ENCODE results near the gene LRRC10B.
"Not testable (repeated sequence)": the region's sequence is repeated elsewhere in the genome, so short reads cannot be mapped to it uniquely, and the experiment has no call there.

LRRC10B gene

GRCh38 chr11:61476371-61476770 is 32.2 kb upstream of the LRRC10B start:
- no peaks in the 10 kb centered on the region for H3K9me2 ChIP-seq (ENCODE audit: low read depth, low read length)
- H4K20me1 ChIP-seq (ENCODE audit: insufficient read depth, low read length) = no peaks in the 10 kb centered on the region

GRCh38 chr11:61477126-61477525 is 31.4 kb upstream of the LRRC10B start:
- TF ChIP-seq EZH2 (IDR thresholded peaks at IDR 0.05; ENCODE audit: borderline replicate concordance, low read length) = no peak
- TF ChIP-seq, protein P1, sequence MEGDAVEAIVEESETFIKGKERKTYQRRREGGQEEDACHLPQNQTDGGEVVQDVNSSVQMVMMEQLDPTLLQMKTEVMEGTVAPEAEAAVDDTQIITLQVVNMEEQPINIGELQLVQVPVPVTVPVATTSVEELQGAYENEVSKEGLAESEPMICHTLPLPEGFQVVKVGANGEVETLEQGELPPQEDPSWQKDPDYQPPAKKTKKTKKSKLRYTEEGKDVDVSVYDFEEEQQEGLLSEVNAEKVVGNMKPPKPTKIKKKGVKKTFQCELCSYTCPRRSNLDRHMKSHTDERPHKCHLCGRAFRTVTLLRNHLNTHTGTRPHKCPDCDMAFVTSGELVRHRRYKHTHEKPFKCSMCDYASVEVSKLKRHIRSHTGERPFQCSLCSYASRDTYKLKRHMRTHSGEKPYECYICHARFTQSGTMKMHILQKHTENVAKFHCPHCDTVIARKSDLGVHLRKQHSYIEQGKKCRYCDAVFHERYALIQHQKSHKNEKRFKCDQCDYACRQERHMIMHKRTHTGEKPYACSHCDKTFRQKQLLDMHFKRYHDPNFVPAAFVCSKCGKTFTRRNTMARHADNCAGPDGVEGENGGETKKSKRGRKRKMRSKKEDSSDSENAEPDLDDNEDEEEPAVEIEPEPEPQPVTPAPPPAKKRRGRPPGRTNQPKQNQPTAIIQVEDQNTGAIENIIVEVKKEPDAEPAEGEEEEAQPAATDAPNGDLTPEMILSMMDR (IDR thresholded peaks at IDR 0.05; ENCODE audit: low read length) = no peak
- no peak overlapping the region for H3K9ac ChIP-seq (ENCODE audit: low read length)

More at GRCh38 chr11:61476371-61476770, 32.2 kb upstream of the LRRC10B start:
- Histone ChIP-seq H3K27ac (ENCODE audit: low read depth, low read length, poor library complexity, severe bottlenecking) (no peak overlapping the region), H3K4me2 (ENCODE audit: low read length) (no peak overlapping the region), H2AFZ (ENCODE audit: low read length) (no peak overlapping the region), H3K36me3 (ENCODE audit: insufficient read depth, low read length) (no peaks in the 10 kb centered on the region; the same call in 1 of the 2 replicates), H3K4me3 (ENCODE audit: low read depth, low read length, poor library complexity, severe bottlenecking) (no peak overlapping the region), H3K9me3 (ENCODE audit: low read length) (no peaks in the 10 kb centered on the region), H3K79me2 (ENCODE audit: insufficient read depth, low read length) (no peaks in the 10 kb centered on the region), H3F3A (ENCODE audit: insufficient read depth, low read length) (no peaks in the 10 kb centered on the region), H3K9ac (ENCODE audit: low read length) (no peak overlapping the region), H3K4me1 (ENCODE audit: insufficient read depth, low read length, severe bottlenecking) (no peaks in the 10 kb centered on the region), H3K27me3 (ENCODE audit: insufficient read depth, low read length) (no peaks in the 10 kb centered on the region)
- TF ChIP-seq, protein P1 (IDR thresholded peaks at IDR 0.05; ENCODE audit: low read length) = no peak

GRCh38 chr11:61477727-61478148 is 30.8 kb upstream of the LRRC10B start:
- no peaks in the 10 kb centered on the region for H3K4me1 ChIP-seq (ENCODE audit: insufficient read depth, low read length, severe bottlenecking)
- no peaks in the 10 kb centered on the region; the same call in 1 of the 2 replicates for H3K36me3 ChIP-seq (ENCODE audit: insufficient read depth, low read length)
- H3K9me2 ChIP-seq (ENCODE audit: low read depth, low read length) = no peaks in the 10 kb centered on the region
- no peak overlapping the region for H3K4me3 ChIP-seq (ENCODE audit: low read depth, low read length, poor library complexity, severe bottlenecking)
- H3K27ac ChIP-seq (ENCODE audit: low read depth, low read length, poor library complexity, severe bottlenecking) = no peak overlapping the region
- H3K27me3 ChIP-seq (ENCODE audit: insufficient read depth, low read length) = no peaks in the 10 kb centered on the region
- no peaks in the 10 kb centered on the region for H3F3A ChIP-seq (ENCODE audit: insufficient read depth, low read length)
- H3K9me3 ChIP-seq (ENCODE audit: low read length) = no peaks in the 10 kb centered on the region
- H2AFZ ChIP-seq (ENCODE audit: low read length) = no peak overlapping the region
- no peak overlapping the region for H3K4me2 ChIP-seq (ENCODE audit: low read length)
- H3K9ac ChIP-seq (ENCODE audit: low read length) = no peak overlapping the region
- no peaks in the 10 kb centered on the region for H4K20me1 ChIP-seq (ENCODE audit: insufficient read depth, low read length)
- no peaks in the 10 kb centered on the region for H3K79me2 ChIP-seq (ENCODE audit: insufficient read depth, low read length)
- TF ChIP-seq EZH2 (IDR thresholded peaks at IDR 0.05; ENCODE audit: borderline replicate concordance, low read length) = no peak
- TF ChIP-seq, protein P1 (IDR thresholded peaks at IDR 0.05; ENCODE audit: low read length) = peak; percentile 93

More at GRCh38 chr11:61477126-61477525, 31.4 kb upstream of the LRRC10B start:
- Histone ChIP-seq H3F3A (ENCODE audit: insufficient read depth, low read length) (no peaks in the 10 kb centered on the region), H3K79me2 (ENCODE audit: insufficient read depth, low read length) (no peaks in the 10 kb centered on the region), H3K27ac (ENCODE audit: low read depth, low read length, poor library complexity, severe bottlenecking) (no peak overlapping the region), H3K36me3 (ENCODE audit: insufficient read depth, low read length) (no peaks in the 10 kb centered on the region; the same call in 1 of the 2 replicates), H3K4me2 (ENCODE audit: low read length) (no peak overlapping the region), H3K4me1 (ENCODE audit: insufficient read depth, low read length, severe bottlenecking) (no peaks in the 10 kb centered on the region), H3K4me3 (ENCODE audit: low read depth, low read length, poor library complexity, severe bottlenecking) (no peak overlapping the region), H3K9me2 (ENCODE audit: low read depth, low read length) (no peaks in the 10 kb centered on the region), H4K20me1 (ENCODE audit: insufficient read depth, low read length) (no peaks in the 10 kb centered on the region), H2AFZ (ENCODE audit: low read length) (no peak overlapping the region), H3K27me3 (ENCODE audit: insufficient read depth, low read length) (no peaks in the 10 kb centered on the region), H3K9me3 (ENCODE audit: low read length) (no peaks in the 10 kb centered on the region)

DNA sequence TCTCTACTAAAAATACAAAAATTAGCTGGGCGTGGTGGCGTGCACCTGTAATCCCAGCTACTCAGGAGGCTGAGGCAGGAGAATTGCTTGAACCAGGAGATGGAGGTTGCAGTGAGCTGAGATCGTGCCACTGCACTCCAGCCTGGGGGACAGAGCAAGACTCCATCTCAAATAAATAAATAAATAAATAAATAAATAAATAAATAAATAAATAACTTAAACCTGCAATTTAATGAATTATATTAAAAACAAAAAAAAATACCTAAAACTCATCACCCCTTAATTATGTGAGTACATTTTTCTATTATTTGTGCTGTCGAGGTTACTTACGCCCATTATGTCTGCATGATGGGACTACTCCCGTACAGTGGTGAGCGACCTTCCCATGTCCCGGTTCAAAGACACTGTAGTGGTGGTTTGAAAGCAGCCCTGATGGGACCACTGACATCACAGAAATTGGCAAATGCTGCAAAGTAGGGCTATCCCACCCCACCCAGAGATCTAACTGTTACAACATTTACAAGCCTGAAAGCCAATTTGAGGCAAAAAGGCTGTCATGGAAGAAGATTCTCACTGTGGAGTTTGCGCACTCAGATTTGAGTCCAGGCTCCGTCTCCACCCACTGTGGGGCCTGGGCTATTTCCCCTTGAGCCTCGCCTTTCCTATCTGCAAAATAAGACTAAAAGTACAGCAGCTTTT is 29.0 kb upstream of the LRRC10B start:
- H3K27ac ChIP-seq (ENCODE audit: low read depth, low read length, poor library complexity, severe bottlenecking); H3K4me2 ChIP-seq (ENCODE audit: low read length); H3K9me2 ChIP-seq (ENCODE audit: low read depth, low read length); H3K36me3 ChIP-seq (ENCODE audit: insufficient read depth, low read length); H3K9me3 ChIP-seq (ENCODE audit: low read length); H3K4me1 ChIP-seq (ENCODE audit: insufficient read depth, low read length, severe bottlenecking); H3K27me3 ChIP-seq (ENCODE audit: insufficient read depth, low read length); H3F3A ChIP-seq (ENCODE audit: insufficient read depth, low read length); H4K20me1 ChIP-seq (ENCODE audit: insufficient read depth, low read length); H3K79me2 ChIP-seq (ENCODE audit: insufficient read depth, low read length); H3K9ac ChIP-seq (ENCODE audit: low read length); H3K4me3 ChIP-seq (ENCODE audit: low read depth, low read length, poor library complexity, severe bottlenecking); H2AFZ ChIP-seq (ENCODE audit: low read length): not testable (repeated sequence)
